Islet of Langerhans (tissue), 1 donor: ENCODE results near the gene TUBGCP2.

Experiments
- FAIRE-seq: peaks from one replicate; lab custom pipeline; 2011; peaks lifted over from hg19 to GRCh38; lab: Jason Lieb, UNC

The TUBGCP2 gene

GRCh38 chr10:133308421-133309099 lies at the start of gene TUBGCP2, which contains the start of gene ZNF511:
TSS of gene TUBGCP2 (minus strand) at chr10:133308872. CDS start at chr10:133302941, 5,931 bp downstream.
TSS of gene ZNF511 (plus strand) at chr10:133308914. CDS start at chr10:133308944, 30 bp downstream.
- FAIRE-seq, result no peak

DNA sequence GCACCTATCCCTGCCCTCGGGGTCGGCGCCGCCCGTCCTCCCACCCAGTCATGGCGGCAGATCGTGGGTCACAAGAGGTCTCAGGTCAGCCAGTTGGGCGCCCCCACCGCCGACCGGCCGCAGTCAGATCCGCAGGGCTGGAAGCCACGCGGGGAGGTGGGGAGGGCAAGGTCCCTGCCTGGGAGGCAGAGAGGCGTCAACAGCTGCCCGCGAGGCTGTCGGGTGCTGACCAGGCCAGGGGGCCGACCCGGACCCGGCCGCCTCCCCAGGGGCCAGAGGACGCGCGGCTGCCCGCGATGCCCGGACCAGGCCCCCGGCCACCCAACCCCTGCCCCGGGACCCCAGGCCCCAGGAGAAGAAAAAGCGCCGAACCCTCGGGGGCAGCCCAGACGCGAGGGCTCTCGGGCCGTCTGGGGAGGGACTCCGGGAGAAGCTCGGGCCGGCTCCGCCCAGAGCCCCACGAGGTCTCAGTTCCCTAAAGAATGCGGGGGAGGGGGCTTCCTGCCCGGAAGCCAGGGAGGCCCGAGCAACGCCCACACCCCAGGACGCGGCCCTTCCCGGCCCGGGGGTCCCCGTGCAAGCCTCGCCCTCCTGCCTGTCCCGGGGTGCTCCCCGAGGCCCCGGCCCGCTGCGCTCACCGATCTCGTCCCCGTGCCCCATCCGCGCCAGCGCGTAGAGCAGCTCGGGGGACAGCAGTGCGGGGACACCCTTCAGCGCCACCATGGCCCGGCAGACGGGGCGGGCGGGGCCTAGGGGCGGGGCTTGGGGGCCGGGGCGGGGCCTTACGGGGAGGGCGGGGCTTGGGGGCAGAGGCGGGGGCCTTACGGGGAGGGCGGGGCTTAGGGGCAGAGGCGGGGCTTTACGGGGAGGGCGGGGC lies 48.9 kb upstream of the TUBGCP2 start, which contains the start of gene FUOM:
FUOM (minus strand) TSS at position 735 of the 877 bp plus-strand sequence; CDS start at position 723, 12 bp downstream.
- FAIRE-seq, result no peak

GRCh38 chr10:133356549-133357284 lies 48.0 kb upstream of the TUBGCP2 start:
- FAIRE-seq, result no peak

GRCh38 chr10:133355991-133356390 lies 47.3 kb upstream of the TUBGCP2 start:
- no peak for FAIRE-seq

DNA sequence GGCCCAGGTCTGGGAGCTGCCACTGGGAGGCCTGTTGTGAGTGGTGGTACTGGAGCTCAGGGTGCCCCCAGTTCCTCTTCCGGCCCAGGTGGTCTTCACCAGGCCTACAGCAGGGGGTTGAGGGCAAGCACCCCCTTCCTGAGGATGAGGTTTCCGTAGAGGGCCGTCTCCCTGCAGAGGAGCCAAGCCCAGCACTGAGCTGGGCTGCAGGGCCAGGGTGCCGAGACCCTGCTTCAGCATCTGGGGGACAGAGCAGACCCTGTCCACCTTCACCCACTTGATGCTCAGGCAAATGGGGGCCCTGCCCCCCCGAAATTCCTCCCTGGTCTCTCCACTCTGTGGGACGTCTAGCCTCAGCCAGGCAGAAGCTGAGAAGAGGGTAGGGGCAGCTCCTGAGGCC lies 46.6 kb upstream of the TUBGCP2 start:
- FAIRE-seq, result no peak

GRCh38 chr10:133354672-133355240 lies 46.1 kb upstream of the TUBGCP2 start:
- FAIRE-seq, result no peak

DNA sequence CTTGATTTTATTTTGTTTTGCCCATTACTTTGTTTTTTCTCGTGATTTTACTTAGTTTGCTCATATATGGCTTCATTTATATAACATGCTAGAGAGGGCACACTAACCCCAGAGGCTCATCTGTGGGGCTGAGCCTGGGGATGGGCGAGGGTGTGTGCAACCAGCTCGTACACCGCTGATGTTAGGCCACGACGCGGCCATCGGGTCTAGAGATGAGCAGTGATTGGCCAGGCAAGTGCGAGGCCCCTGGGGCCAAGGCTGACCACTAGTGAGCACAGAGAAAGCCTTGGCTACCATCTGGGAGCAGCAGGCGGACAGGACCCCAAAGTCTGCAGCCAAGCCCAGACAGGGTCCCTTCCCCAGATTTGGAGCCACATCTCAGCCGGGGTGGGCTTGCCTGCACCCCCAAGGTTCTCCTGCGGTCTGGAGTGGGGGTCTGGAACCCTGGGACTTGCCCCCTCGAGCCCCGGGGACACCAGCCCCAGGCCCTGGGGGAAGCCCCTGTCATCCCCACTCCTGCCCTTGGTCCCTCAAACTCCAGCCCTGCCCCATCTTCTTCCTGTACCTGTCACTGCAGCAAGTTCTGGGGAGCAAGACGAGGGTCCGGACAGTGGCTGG lies 45.4 kb upstream of the TUBGCP2 start:
- no peak for FAIRE-seq

DNA sequence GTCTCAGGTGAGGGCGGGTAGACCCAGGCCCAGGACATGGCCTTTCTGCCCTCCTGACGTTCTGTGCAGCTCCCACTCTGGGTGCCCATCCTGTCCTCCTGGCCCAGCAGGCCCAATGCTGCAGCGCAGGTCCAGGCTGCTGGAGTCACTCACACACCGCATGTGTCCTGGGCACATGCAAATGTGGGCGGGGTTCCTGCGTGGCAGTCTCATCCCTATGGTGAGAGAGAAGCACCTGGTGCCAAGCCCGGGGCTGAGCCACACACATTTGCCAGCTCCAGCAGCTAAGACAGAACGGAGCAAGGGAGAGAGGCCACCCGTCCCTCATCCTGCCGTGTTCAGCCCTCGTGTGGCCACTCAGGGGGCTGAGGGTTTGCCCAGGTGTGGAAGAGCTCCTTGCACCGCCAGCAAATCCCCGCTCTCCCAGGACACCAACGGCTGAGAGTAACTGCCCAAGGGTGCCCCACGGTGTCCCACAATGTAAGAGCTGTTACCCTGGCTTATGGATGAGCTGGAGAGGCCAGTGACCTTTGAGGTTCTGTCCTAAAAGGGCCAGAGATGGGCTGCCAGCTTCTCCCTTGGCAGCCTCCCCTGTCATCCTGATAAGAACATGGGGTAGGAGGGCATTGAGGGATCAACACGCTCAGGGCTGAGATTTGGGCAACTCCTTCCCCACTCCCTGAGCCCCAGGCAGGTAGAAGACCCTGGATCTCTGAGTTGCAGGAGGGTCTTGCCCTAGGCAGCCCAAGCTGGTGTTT lies 44.7 kb upstream of the TUBGCP2 start:
- no peak for FAIRE-seq

DNA sequence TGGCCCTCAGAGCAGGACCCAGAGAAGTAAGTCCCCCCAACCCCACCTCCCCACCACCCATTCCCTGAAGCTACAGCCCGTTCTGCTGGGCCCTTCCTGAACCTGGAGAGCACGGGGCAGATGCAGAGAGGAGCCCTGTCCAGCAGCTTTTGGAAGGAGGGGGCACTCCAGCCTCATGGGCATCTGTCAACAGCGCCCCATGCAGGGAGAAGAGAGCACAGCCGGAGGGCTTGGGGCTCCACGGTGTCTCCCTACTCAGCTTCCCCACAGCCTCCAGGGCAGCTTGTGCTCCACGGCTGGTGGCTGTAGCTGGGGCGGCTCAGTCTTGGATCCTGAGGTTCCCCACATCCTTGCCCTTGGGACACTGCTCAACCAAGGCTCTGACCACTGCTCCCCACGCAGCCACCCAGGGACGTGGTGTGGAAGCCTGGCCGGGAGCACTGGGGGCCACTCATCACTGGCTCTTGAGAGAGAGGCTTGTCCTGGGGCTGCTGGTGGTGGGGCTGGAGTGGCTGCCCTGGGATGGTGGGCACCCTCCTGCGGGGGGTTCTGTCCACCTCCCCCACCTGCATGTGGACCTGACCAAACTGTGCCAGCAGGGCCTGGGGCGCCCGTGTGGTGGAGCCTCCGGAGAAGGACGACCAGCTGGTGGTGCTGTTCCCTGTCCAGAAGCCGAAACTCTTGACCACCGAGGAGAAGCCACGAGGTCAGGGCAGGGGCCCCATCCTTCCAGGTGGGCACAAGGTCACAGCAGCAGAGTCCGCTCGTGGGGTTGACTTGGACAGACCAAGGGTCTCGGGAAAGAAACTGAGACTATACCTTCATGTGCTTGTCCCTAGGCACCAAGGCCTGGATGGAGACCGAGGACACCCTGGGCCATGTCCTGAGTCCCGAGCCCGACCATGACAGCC lies 43.0 kb upstream of the TUBGCP2 start:
- no peak for FAIRE-seq

DNA sequence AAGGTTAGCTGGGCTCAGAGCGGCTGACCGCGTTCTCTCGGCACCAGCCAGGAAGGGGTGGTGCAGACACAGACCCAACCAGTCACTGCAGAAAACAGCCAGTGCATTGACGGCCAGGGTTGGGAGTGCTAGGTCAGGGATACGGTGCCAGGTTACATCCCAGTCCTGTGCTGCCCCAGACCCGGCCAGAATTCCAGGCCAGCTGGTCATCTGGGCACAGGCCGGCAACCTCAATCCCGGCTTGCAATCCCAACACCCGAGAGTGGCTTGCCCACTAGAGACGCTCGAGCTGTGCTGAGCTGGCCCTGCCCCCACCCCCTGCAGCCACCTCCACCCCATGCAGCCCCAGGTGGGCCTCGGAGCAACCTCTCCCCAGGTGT lies 42.3 kb upstream of the TUBGCP2 start:
- FAIRE-seq, result no peak

- FAIRE-seq, result no peak
Measured at GRCh38 chr10:133350283-133350949, 41.7 kb upstream of the TUBGCP2 start.

- FAIRE-seq, result no peak
Measured at GRCh38 chr10:133349577-133350011, 40.9 kb upstream of the TUBGCP2 start.

DNA sequence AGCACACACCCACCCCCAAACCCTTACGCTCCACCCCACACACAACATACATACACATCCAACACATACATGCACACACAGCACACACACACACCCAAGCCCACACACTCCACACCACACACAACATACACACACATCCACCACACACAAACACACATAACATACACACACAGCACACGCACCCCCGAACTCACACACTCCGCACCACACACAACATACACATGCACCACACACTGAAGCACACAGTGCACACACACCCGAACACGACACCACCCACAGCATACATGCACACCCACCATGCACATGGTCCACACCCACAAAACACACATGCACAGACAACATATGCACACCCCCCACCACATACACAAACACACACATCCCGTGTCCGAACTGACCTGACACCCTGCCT lies 40.5 kb upstream of the TUBGCP2 start:
- FAIRE-seq, result no peak

- no peak for FAIRE-seq
Measured at GRCh38 chr10:133347710-133348517, 39.2 kb upstream of the TUBGCP2 start.

DNA sequence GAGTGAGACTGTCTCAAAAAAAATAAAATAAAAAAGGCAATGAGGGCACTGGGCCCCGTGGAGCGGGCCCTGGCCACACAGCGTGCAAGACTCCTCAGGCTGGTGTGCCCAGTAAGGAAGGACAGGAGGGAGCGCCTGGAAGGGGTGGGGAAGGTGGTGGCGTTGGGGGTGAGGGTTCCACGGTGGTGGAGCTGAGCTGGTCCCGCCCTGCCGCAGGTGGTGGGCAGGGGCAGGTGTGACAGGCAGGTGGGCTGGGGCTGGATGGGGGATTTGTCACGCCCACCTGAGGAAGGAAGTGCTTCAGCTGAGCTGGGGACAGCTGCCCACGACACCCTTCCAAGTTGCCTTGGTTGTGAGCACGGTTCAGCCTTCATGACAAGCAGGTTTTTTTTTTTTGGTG lies 37.7 kb upstream of the TUBGCP2 start:
- no peak for FAIRE-seq

- FAIRE-seq, result no peak
Measured at GRCh38 chr10:133344236-133344635, 35.6 kb upstream of the TUBGCP2 start.

DNA sequence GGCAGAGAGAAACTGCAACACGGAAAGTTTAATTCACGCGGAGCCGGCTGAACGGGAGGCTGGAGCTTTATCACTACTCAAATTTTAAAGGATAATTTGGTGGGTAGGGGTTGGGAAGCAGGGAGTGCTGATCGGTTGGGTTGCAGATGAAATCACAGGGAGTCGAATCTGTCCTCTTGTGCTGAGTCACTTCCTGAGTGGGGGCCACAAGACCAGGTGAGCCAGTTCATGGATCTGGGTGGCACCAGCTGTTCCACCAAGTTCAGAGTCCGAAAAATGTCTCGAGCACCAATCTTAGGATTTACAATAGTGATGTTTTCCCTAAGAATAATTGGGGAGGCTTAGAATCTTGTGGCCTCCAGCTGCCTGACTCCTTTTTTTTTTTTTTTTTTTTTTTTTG lies 34.9 kb upstream of the TUBGCP2 start:
- no peak for FAIRE-seq

GRCh38 chr10:133342942-133343341 lies 34.3 kb upstream of the TUBGCP2 start:
- no peak for FAIRE-seq
